Measurements from ENCODE around the gene UTP15. TPM values are rescaled to one million over a fixed set of nuclear protein-coding genes. Genes with fewer than 3 reads are reported as not detected.

The UTP15 gene
- total and polyA plus RNA-seq, 2 donors from 2014 or later, result 4.5 to 16.4 TPM

DNA sequence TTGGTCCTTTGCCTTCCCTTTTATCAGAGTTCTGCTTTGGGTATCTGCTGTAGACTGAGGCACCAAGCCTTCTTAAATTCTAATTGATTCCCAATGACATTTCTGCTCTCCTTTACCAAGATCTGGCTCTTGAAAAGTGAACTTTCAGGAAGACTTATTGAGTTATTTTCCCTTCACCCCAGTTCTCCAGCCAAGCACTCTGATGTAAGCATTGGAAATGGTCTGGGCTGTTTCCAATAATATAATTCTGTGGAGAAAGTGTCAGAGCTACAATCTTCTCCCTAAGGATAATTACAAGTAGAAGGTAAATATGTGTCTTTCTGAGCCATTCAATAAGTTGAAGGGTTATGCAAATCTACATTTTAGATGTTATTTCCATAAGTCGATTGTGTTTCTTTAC lies 36.5 kb upstream of the UTP15 start:
- Histone ChIP-seq H3K9me3 (ENCODE audit: control insufficient read depth in 2 of 3, insufficient read depth in 1 of 3, low read length in 3 of 3) (no peaks in the 10 kb centered on the region), H3K4me1 (ENCODE audit: control insufficient read depth in 2 of 3, insufficient read depth in 2 of 3, low read depth in 1 of 3, low read length in 3 of 3) (no peaks in the 10 kb centered on the region), H3K4me3 (ENCODE audit: low read length in 3 of 3) (no peak overlapping the region), H3K36me3 (ENCODE audit: control insufficient read depth in 2 of 3, insufficient read depth in 3 of 3, low read length in 3 of 3) (no peaks in the 10 kb centered on the region), H3K9ac (ENCODE audit: low read length in 3 of 3) (no peak overlapping the region), H3K27me3 (ENCODE audit: control insufficient read depth, insufficient read depth, low read length) (no peaks in the 10 kb centered on the region), H3K27ac (ENCODE audit: low read depth in 2 of 2, low read length in 2 of 2) (no peak overlapping the region)
- no peak for TF ChIP-seq CTCF (IDR thresholded peaks at IDR 0.05; ENCODE audit: borderline replicate concordance, extremely low read depth, insufficient read depth)
- no peak for DNase-seq
- no peak for FAIRE-seq
- intact Hi-C loops (cut with DNase I), result no loop called here

DNA sequence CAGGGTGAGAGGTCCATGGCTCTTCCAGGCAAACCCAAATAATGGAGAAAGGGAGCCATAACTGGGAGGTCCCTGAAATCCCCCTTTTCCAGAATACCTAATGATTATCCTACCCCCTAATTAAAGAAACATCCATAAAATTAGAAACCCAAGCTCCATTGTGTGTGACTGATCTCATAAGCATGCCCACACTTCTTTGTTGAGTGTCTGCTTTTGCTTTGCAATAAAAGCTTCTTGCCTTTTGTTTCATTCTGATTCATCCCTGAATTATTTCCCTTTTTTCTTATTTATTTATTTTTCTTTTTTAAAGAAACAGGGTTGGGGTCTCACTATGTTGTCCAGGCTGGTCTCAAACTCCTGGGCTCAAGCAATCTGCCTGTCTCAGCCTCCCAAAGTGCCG lies 34.2 kb upstream of the UTP15 start:
- no peak overlapping the region for H3K9ac ChIP-seq (ENCODE audit: low read length in 3 of 3)
- no peaks in the 10 kb centered on the region for H3K4me1 ChIP-seq (ENCODE audit: control insufficient read depth in 2 of 3, insufficient read depth in 2 of 3, low read depth in 1 of 3, low read length in 3 of 3)
- H3K4me3 ChIP-seq (ENCODE audit: low read length in 3 of 3), result no peak overlapping the region
- intact Hi-C loops (cut with DNase I), result no loop called here
- no peak for TF ChIP-seq CTCF (IDR thresholded peaks at IDR 0.05; ENCODE audit: borderline replicate concordance, extremely low read depth, insufficient read depth)
- H3K27me3 ChIP-seq (ENCODE audit: control insufficient read depth, insufficient read depth, low read length), result no peaks in the 10 kb centered on the region
- no peak overlapping the region for H3K27ac ChIP-seq (ENCODE audit: low read depth in 2 of 2, low read length in 2 of 2)
- DNase-seq (no peak), FAIRE-seq (no peak)
- H3K9me3 ChIP-seq (ENCODE audit: control insufficient read depth in 2 of 3, insufficient read depth in 1 of 3, low read length in 3 of 3), result no peaks in the 10 kb centered on the region
- H3K36me3 ChIP-seq (ENCODE audit: control insufficient read depth in 2 of 3, insufficient read depth in 3 of 3, low read length in 3 of 3), result no peaks in the 10 kb centered on the region

- Histone ChIP-seq H3K36me3 (ENCODE audit: control insufficient read depth in 2 of 3, insufficient read depth in 3 of 3, low read length in 3 of 3) (no peaks in the 10 kb centered on the region), H3K4me3 (ENCODE audit: low read length in 3 of 3) (no peak overlapping the region), H3K9me3 (ENCODE audit: control insufficient read depth in 2 of 3, insufficient read depth in 1 of 3, low read length in 3 of 3) (no peaks in the 10 kb centered on the region), H3K27me3 (ENCODE audit: control insufficient read depth, insufficient read depth, low read length) (no peaks in the 10 kb centered on the region), H3K9ac (ENCODE audit: low read length in 3 of 3) (no peak overlapping the region), H3K27ac (ENCODE audit: low read depth in 2 of 2, low read length in 2 of 2) (no peak overlapping the region), H3K4me1 (ENCODE audit: control insufficient read depth in 2 of 3, insufficient read depth in 2 of 3, low read depth in 1 of 3, low read length in 3 of 3) (no peaks in the 10 kb centered on the region)
- no peak for TF ChIP-seq CTCF (IDR thresholded peaks at IDR 0.05; ENCODE audit: borderline replicate concordance, extremely low read depth, insufficient read depth)
- DNase-seq (no peak), FAIRE-seq (no peak)
- intact Hi-C loops (cut with DNase I), result no loop called here
Measured at GRCh38 chr5:73532195-73532594, 33.3 kb upstream of the UTP15 start.

- no peak overlapping the region for H3K9ac ChIP-seq (ENCODE audit: low read length in 3 of 3)
- TF ChIP-seq CTCF (IDR thresholded peaks at IDR 0.05; ENCODE audit: borderline replicate concordance, extremely low read depth, insufficient read depth), result no peak
Measured at GRCh38 chr5:73534011-73534644, 31.4 kb upstream of the UTP15 start.

More at GRCh38 chr5:73534011-73534644, 31.4 kb upstream of the UTP15 start:
- DNase-seq, result no peak
- Histone ChIP-seq H3K9me3 (ENCODE audit: control insufficient read depth in 2 of 3, insufficient read depth in 1 of 3, low read length in 3 of 3) (no peaks in the 10 kb centered on the region), H3K27me3 (ENCODE audit: control insufficient read depth, insufficient read depth, low read length) (no peaks in the 10 kb centered on the region), H3K4me3 (ENCODE audit: low read length in 3 of 3) (no peak overlapping the region), H3K27ac (ENCODE audit: low read depth in 2 of 2, low read length in 2 of 2) (no peak overlapping the region), H3K36me3 (ENCODE audit: control insufficient read depth in 2 of 3, insufficient read depth in 3 of 3, low read length in 3 of 3) (no peaks in the 10 kb centered on the region), H3K4me1 (ENCODE audit: control insufficient read depth in 2 of 3, insufficient read depth in 2 of 3, low read depth in 1 of 3, low read length in 3 of 3) (no peaks in the 10 kb centered on the region)
- no peak for FAIRE-seq
- intact Hi-C loops (cut with DNase I), result no loop called here

All from kidney (tissue), 14 donors.